IMR-90 (cell line): Measurements from ENCODE around the gene PLVAP. TPM values are rescaled to one million over a fixed set of nuclear protein-coding genes. Genes with fewer than 3 reads are reported as not detected.

Source experiments
- ATAC-seq: fragments of 200-7000 bp; cut with Tn5 transposase; 2 replicates; pipeline ENCODE4 v1.9.1; 2020; ENCODE audit warnings: low read depth, mild to moderate bottlenecking, moderate library complexity
- BruUV-seq: library from RNA; stranded (reverse); fragments of 400-500 nt; replicated peaks from 2 replicates; lab custom pipeline; 2021; lab: Mats Ljungman, UMichigan
- CTCF ChIA-PET: fragments of 300-600 bp; formaldehyde crosslinking; extraction: SDS; loops from one replicate; lab custom pipeline; 2021; ENCODE audit warnings: antibody characterized with exemption; lab: Yijun Ruan, JAX
- POLR2A ChIA-PET: fragments of 300-600 bp; sonication (Branson Sonifier 250); formaldehyde crosslinking; loops from one replicate; lab custom pipeline; 2022; ENCODE audit warnings: antibody characterized with exemption; ENCODE audit not compliant: unreplicated experiment; lab: Charles Lee
- DNase-seq: peaks from one replicate; pipeline ENCODE4 v3.0.0; 2013
- H2AFZ ChIP-seq: replicated peaks from 2 replicates; pipeline ENCODE3; 2013; ENCODE audit warnings: low read length, mild to moderate bottlenecking; ENCODE audit not compliant: poor library complexity
- H2AK5ac ChIP-seq: 2 replicates; pipeline ENCODE4 v1.6.1; 2013; ENCODE audit warnings: low read depth, low read length, inconsistent platforms
- H2AK9ac ChIP-seq: replicated peaks from 2 replicates; pipeline ENCODE3; 2013; ENCODE audit warnings: mild to moderate bottlenecking, low read depth, low read length, moderate library complexity; ENCODE audit not compliant: poor library complexity
- H2BK120ac ChIP-seq: 2 replicates; pipeline ENCODE4 v1.6.1; 2013; ENCODE audit warnings: low read depth, low read length, inconsistent platforms
- H2BK15ac ChIP-seq: 3 replicates; pipeline ENCODE4 v1.6.1; 2013; ENCODE audit warnings: low read depth, low read length, inconsistent platforms
- H2BK20ac ChIP-seq: 2 replicates; pipeline ENCODE4 v1.6.1; 2013; ENCODE audit warnings: low read depth, mild to moderate bottlenecking, inconsistent platforms, low read length, moderate library complexity
- H2BK5ac ChIP-seq: 2 replicates; pipeline ENCODE4 v1.6.1; 2013; ENCODE audit warnings: mild to moderate bottlenecking, low read depth, low read length, inconsistent platforms; ENCODE audit not compliant: poor library complexity, severe bottlenecking
- H3K14ac ChIP-seq: replicated peaks from 2 replicates; pipeline ENCODE4 v1.6.1; 2013; ENCODE audit warnings: low read depth, low read length, inconsistent platforms
- H3K18ac ChIP-seq: 2 replicates; pipeline ENCODE4 v1.6.1; 2013; ENCODE audit warnings: low read depth, low read length, control low read depth
- H3K23ac ChIP-seq: 2 replicates; pipeline ENCODE4 v1.6.1; 2013; ENCODE audit warnings: low read depth, low read length, inconsistent platforms
- H3K27ac ChIP-seq: 2 replicates; pipeline ENCODE4 v1.5.1; 2013; ENCODE audit warnings: mild to moderate bottlenecking, control low read depth, low read length; ENCODE audit not compliant: insufficient read depth
- H3K27me3 ChIP-seq: 2 replicates; pipeline ENCODE4 v1.6.1; 2013; ENCODE audit warnings: low read length; ENCODE audit not compliant: control insufficient read depth, insufficient read depth
- H3K36me3 ChIP-seq: 2 replicates; pipeline ENCODE4 v1.6.1; 2013; ENCODE audit warnings: low read length, mixed read lengths; ENCODE audit not compliant: control insufficient read depth, insufficient read depth
- H3K4ac ChIP-seq: 2 replicates; pipeline ENCODE4 v1.6.1; 2013; ENCODE audit warnings: low read depth, low read length, inconsistent platforms
- H3K4me1 ChIP-seq: 2 replicates; pipeline ENCODE4 v1.6.1; 2013; ENCODE audit warnings: low read length, mixed read lengths; ENCODE audit not compliant: control insufficient read depth, insufficient read depth
- H3K4me2 ChIP-seq: 2 replicates; pipeline ENCODE4 v1.6.1; 2013; ENCODE audit warnings: low read depth, mild to moderate bottlenecking, control low read depth, low read length, moderate library complexity
- H3K4me3 ChIP-seq: 2 replicates; pipeline ENCODE4 v1.5.1; 2013; ENCODE audit warnings: low read depth, mild to moderate bottlenecking, control low read depth, low read length, moderate library complexity; ENCODE audit not compliant: insufficient read depth
- H3K56ac ChIP-seq: 2 replicates; pipeline ENCODE4 v1.6.1; 2013; ENCODE audit warnings: low read length, inconsistent platforms; ENCODE audit not compliant: insufficient read depth; ENCODE audit errors: extremely low read depth
- H3K79me1 ChIP-seq, 2 experiments: 2 replicates each; pipeline ENCODE4 v1.6.1; 2013; ENCODE audit warnings: low read length in 2 of 2, inconsistent platforms in 1 of 2, low read depth in 1 of 2
- H3K9ac ChIP-seq: 2 replicates; pipeline ENCODE4 v1.6.1; 2013; ENCODE audit warnings: low read depth, low read length, control low read depth
- H3K9me1 ChIP-seq: 2 replicates; pipeline ENCODE4 v1.6.1; 2013; ENCODE audit warnings: low read length, inconsistent platforms; ENCODE audit not compliant: insufficient read depth
- H3K9me3 ChIP-seq: 2 replicates; pipeline ENCODE4 v1.6.1; 2013; ENCODE audit warnings: low read length; ENCODE audit not compliant: control insufficient read depth, insufficient read depth
- H4K20me1 ChIP-seq: 2 replicates; pipeline ENCODE4 v1.6.1; 2013; ENCODE audit warnings: low read length, inconsistent platforms; ENCODE audit not compliant: insufficient read depth
- H4K5ac ChIP-seq: 2 replicates; pipeline ENCODE4 v1.6.1; 2013; ENCODE audit warnings: mild to moderate bottlenecking, low read depth, low read length, control low read depth
- H4K8ac ChIP-seq, 2 experiments: 2 replicates each; pipeline ENCODE4 v1.6.1; 2013; ENCODE audit warnings: low read depth in 2 of 2, low read length in 2 of 2, control low read depth in 1 of 2, inconsistent platforms in 1 of 2
- H4K91ac ChIP-seq: 2 replicates; pipeline ENCODE4 v1.6.1; 2013; ENCODE audit warnings: low read depth, low read length, inconsistent platforms; ENCODE audit not compliant: insufficient read depth
- BHLHE40 ChIP-seq: fragments of 150-350 bp; IDR thresholded peaks from 2 replicates; pipeline ENCODE4 v1.6.1; 2016; ENCODE audit warnings: mild to moderate bottlenecking, low read depth, low read length
- CEBPB ChIP-seq: IDR thresholded peaks from 2 replicates; pipeline ENCODE4 v1.6.1; 2012; ENCODE audit warnings: low read depth, low read length, improper control_type of control experiment
- CHD1 ChIP-seq: IDR thresholded peaks from 2 replicates; pipeline ENCODE4 v1.6.1; 2012; ENCODE audit warnings: low read depth, low read length, improper control_type of control experiment
- CTCF ChIP-seq: conservative IDR thresholded peaks from 2 replicates; pipeline ENCODE4 v1.5.1; 2012; ENCODE audit warnings: mild to moderate bottlenecking, low read depth, low read length, improper control_type of control experiment
- ELK1 ChIP-seq: fragments of 150-350 bp; IDR thresholded peaks from 2 replicates; pipeline ENCODE4 v1.6.1; 2016; ENCODE audit warnings: low read depth, mild to moderate bottlenecking, low read length, moderate library complexity, borderline replicate concordance
- FOS ChIP-seq: fragments of 150-350 bp; IDR thresholded peaks from 2 replicates; pipeline ENCODE4 v1.6.1; 2016; ENCODE audit warnings: low read depth, low read length
- MAFK ChIP-seq: IDR thresholded peaks from 2 replicates; pipeline ENCODE4 v1.6.1; 2012; ENCODE audit warnings: low read depth, low read length, improper control_type of control experiment
- MAZ ChIP-seq: IDR thresholded peaks from 2 replicates; pipeline ENCODE4 v1.6.1; 2012; ENCODE audit warnings: low read depth, mild to moderate bottlenecking, low read length, improper control_type of control experiment, moderate library complexity, borderline replicate concordance
- MXI1 ChIP-seq: IDR thresholded peaks from 2 replicates; pipeline ENCODE4 v1.6.1; 2012; ENCODE audit warnings: low read depth, mild to moderate bottlenecking, low read length, moderate library complexity, borderline replicate concordance
- NFE2L2 ChIP-seq: fragments of 150-350 bp; IDR thresholded peaks from 2 replicates; pipeline ENCODE4 v1.6.1; 2016; ENCODE audit warnings: low read depth, mild to moderate bottlenecking, low read length
- POLR2A ChIP-seq: IDR thresholded peaks from 2 replicates; pipeline ENCODE4 v1.6.1; 2012; ENCODE audit warnings: mild to moderate bottlenecking, low read depth, low read length
- RAD21 ChIP-seq: IDR thresholded peaks from 2 replicates; pipeline ENCODE4 v1.6.1; 2012; ENCODE audit warnings: low read length, improper control_type of control experiment
- RCOR1 ChIP-seq: IDR thresholded peaks from 2 replicates; pipeline ENCODE4 v1.6.1; 2012; ENCODE audit warnings: mild to moderate bottlenecking, low read length, improper control_type of control experiment; ENCODE audit not compliant: insufficient replicate concordance
- RFX5 ChIP-seq: IDR thresholded peaks from 2 replicates; pipeline ENCODE4 v1.8.0; 2012; ENCODE audit warnings: low read depth, mild to moderate bottlenecking, low read length, moderate library complexity
- SMC3 ChIP-seq: fragments of 150-350 bp; IDR thresholded peaks from 2 replicates; pipeline ENCODE4 v1.6.1; 2016; ENCODE audit warnings: low read depth, mild to moderate bottlenecking, antibody characterized with exemption, low read length, moderate library complexity
- USF2 ChIP-seq: fragments of 150-350 bp; IDR thresholded peaks from 2 replicates; pipeline ENCODE4 v1.6.1; 2017; ENCODE audit warnings: mild to moderate bottlenecking, antibody characterized with exemption, low read length, low read depth
- WGBS, 2 experiments: methylation state at CpG; one replicate each; pipeline versions ENCODE4 v1.1.5 to v1.1.7; 2013; ENCODE audit warnings: missing lambda C conversion rate in 2 of 2; ENCODE audit not compliant: insufficient read length in 1 of 2; ENCODE audit errors: extremely low coverage in 2 of 2; 5-methylcytosine and 5-hydroxymethylcytosine counted together
- dilution Hi-C: fragments of 300-500 bp; cut with HindIII; formaldehyde crosslinking; loops from one replicate; pipeline ENCODE4 v1.14.3; 2018; ENCODE audit warnings: low sequenced_read_pairs; ENCODE audit not compliant: unreplicated experiment
- in situ Hi-C: fragments of 300-500 bp; cut with MboI; formaldehyde crosslinking; loops from 3 replicates; pipeline ENCODE4 v1.14.3; 2019; ENCODE audit warnings: low sequenced_read_pairs, inconsistent platforms, mixed read lengths
- intact Hi-C: fragments of 100-400 bp; cut with micrococcal nuclease; formaldehyde crosslinking; loops from 2 replicates; pipeline ENCODE4 v1.10.0; 2022
- polyA plus RNA-seq, 3 experiments: library from polyadenylated mRNA; depleted of rRNA; stranded (reverse); fragments of >200 nt; gene quantifications; 2 replicates each; pipeline ENCODE4 v1.2.3, GENCODE V29; 2012; ENCODE audit warnings: low replicate concordance in 1 of 3
- total RNA-seq: library from RNA; depleted of rRNA; stranded (reverse); fragments of >200 nt; gene quantifications from 2 replicates; pipeline ENCODE4 v1.2.3, GENCODE V29; 2012

PLVAP gene
- total and polyA plus RNA-seq, 2 of the 4 experiments (the other 2 are of a cell fraction): not detected

GRCh38 chr19:17323964-17324332 lies 53.2 kb downstream of the PLVAP start:
- dilution Hi-C loops: no loop called here
- ChIA-PET CTCF (no interaction called here), POLR2A (interaction anchor here (1.0 kb wide), 1 partner anchor 10 kb away, joined by 3 read pairs; the partner anchor contains the start of gene ANO8)
- WGBS, 2 experiments: 50% methylated on average over 1 of the region's 7 CpGs; no CpG with 5 or more reads in 1 of the 2 experiments
- intact Hi-C loops: no loop called here
- H2BK15ac ChIP-seq: no peak overlapping the region
- no peak overlapping the region for H3K9ac ChIP-seq
- no peak for TF ChIP-seq SMC3
- TF ChIP-seq RFX5: no peak
- TF ChIP-seq RCOR1: no peak
- no peak for TF ChIP-seq POLR2A
- no peak for TF ChIP-seq FOS
- TF ChIP-seq RAD21: no peak
- TF ChIP-seq MAZ: no peak
- TF ChIP-seq BHLHE40: no peak
- TF ChIP-seq CHD1: no peak
- no peak for TF ChIP-seq MAFK
- no peak for TF ChIP-seq USF2
- TF ChIP-seq CEBPB: no peak
- TF ChIP-seq MXI1: no peak
- TF ChIP-seq ELK1: no peak
- no peak for TF ChIP-seq CTCF
- no peak for TF ChIP-seq NFE2L2
- H3K4me3 ChIP-seq: no peak overlapping the region
- H3K27me3 ChIP-seq: no peaks in the 10 kb centered on the region
- no peak overlapping the region for H3K23ac ChIP-seq
- H2BK120ac ChIP-seq: no peak overlapping the region
- peaks cover 40% of the 10 kb centered on the region for H3K36me3 ChIP-seq
- no peak overlapping the region for H3K18ac ChIP-seq
- H3K9me3 ChIP-seq: no peaks in the 10 kb centered on the region
- no peak overlapping the region for H2AK9ac ChIP-seq
- no TSS peak for BruUV-seq
- no peak overlapping the region for H3K27ac ChIP-seq
- H2BK20ac ChIP-seq: no peak overlapping the region
- H4K5ac ChIP-seq: no peak overlapping the region
- peaks cover 8% of the 10 kb centered on the region; the same call in 1 of the 2 replicates for H4K20me1 ChIP-seq
- no peak for ATAC-seq
- H4K8ac ChIP-seq: no peak overlapping the region
- H3K79me1 ChIP-seq: peaks cover 0 to 5% of the 10 kb centered on the region in 2 experiments; a peak in 1 of 4 replicates
- H2AK5ac ChIP-seq: no peak overlapping the region
- H3K4me2 ChIP-seq: no peak overlapping the region
- no peak overlapping the region for H2BK5ac ChIP-seq
- H3K4me1 ChIP-seq: no peaks in the 10 kb centered on the region
- H4K91ac ChIP-seq: no peak overlapping the region
- no peak overlapping the region for H3K56ac ChIP-seq
- H3K4ac ChIP-seq: no peak overlapping the region
- in situ Hi-C loops: no loop called here
- no peak overlapping the region for H2AFZ ChIP-seq
- H3K14ac ChIP-seq: no peak overlapping the region
- no peaks in the 10 kb centered on the region for H3K9me1 ChIP-seq
- no peak for DNase-seq
